Heart left ventricle (tissue), 16 donors: ENCODE data around the gene NOG. TPM values are rescaled to one million over a fixed set of nuclear protein-coding genes. Genes with fewer than 3 reads are reported as not detected.

Experiments used
- ATAC-seq, 4 donors: fragments of 200-7000 bp; cut with Tn5 transposase; one replicate each; pipeline ENCODE4 v1.9.1; 2020 to 2022; ENCODE audit warnings: moderate library complexity in 4 of 4, mild to moderate bottlenecking in 3 of 4, moderate number of reproducible peaks in 1 of 4
- DNase-seq, 5 donors: peaks; one replicate each; pipeline ENCODE4 v3.0.0-alpha.2; 2020
- H3K27ac ChIP-seq, 12 donors: fragments of 200-600 bp; sonication (generic) in 4 of 12; one replicate each; pipeline versions ENCODE4 v1.5.0 to v1.8.0; 2016 to 2022; ENCODE audit warnings: mild to moderate bottlenecking in 2 of 12
- H3K27me3 ChIP-seq, 9 donors: fragments of 200-600 bp; sonication (generic) in 2 of 9; one replicate each; pipeline versions ENCODE4 v1.5.1 to v1.8.0; 2016 to 2022; ENCODE audit warnings: mild to moderate bottlenecking in 3 of 9
- H3K36me3 ChIP-seq, 9 donors: fragments of 200-600 bp; sonication (generic) in 2 of 9; one replicate each; pipeline versions ENCODE4 v1.5.0 to v1.8.0; 2018 to 2022; ENCODE audit warnings: mild to moderate bottlenecking in 2 of 9
- H3K4me1 ChIP-seq, 12 donors: fragments of 200-600 bp; sonication (generic) in 4 of 12; one replicate each; pipeline versions ENCODE4 v1.5.0 to v1.8.0; 2016 to 2022; ENCODE audit warnings: mild to moderate bottlenecking in 3 of 12
- H3K4me3 ChIP-seq, 12 donors: fragments of 200-600 bp; sonication (generic) in 4 of 12; one replicate each; pipeline versions ENCODE4 v1.5.0 to v1.8.0; 2017 to 2022; ENCODE audit warnings: mild to moderate bottlenecking in 9 of 12, moderate library complexity in 4 of 12
- H3K9me3 ChIP-seq, 12 donors: fragments of 200-600 bp; sonication (generic) in 4 of 12; one replicate each; pipeline versions ENCODE4 v1.5.0 to v1.8.0; 2016 to 2022; ENCODE audit warnings: mild to moderate bottlenecking in 1 of 12
- POLR2A ChIP-seq, 2 donors: fragments of 450-650 bp; IDR thresholded peaks; one replicate each; pipeline ENCODE4 v1.6.1; 2017; ENCODE audit warnings: antibody characterized with exemption in 2 of 2, mild to moderate bottlenecking in 2 of 2, moderate library complexity in 2 of 2
- WGBS, 4 donors: extraction: QIAGEN DNeasy Blood & Tissue Kit in 2 of 4; methylation state at CpG; one replicate each; pipeline versions ENCODE4 v1.1.5 to v1.1.7; 2013 to 2018; 5-methylcytosine and 5-hydroxymethylcytosine counted together
- intact Hi-C, 10 donors: fragments of 100-400 bp; cut with DNase I; formaldehyde crosslinking; loops; one replicate each; pipeline versions ENCODE4 v1.11.1 to v1.14.2; 2022
- polyA plus RNA-seq, 2 donors: library from polyadenylated mRNA; stranded (reverse); fragments of 200-250 nt; gene quantifications; one replicate each; pipeline ENCODE4 v1.2.3, GENCODE V29; 2013
- total RNA-seq, 9 donors: library from RNA; depleted of rRNA in 2 of 9; stranded (reverse); fragments of >200 nt in 2 of 9; fragmentation: NEBNext Ultra II Directional in 3 of 9; extraction: Animal tissue kit (Norgen Biotek cat#: 25700) in 3 of 9; gene quantifications; one replicate each; pipeline versions ENCODE4 v1.1.0 to v1.2.4, GENCODE V29; 2016 to 2023
- TF ChIP-seq, protein P1 (sequence below), 12 donors: fragments of 200-600 bp; sonication (generic) in 4 of 12; IDR thresholded peaks; one replicate each; pipeline versions ENCODE4 v1.5.0 to v1.8.0; 2018 to 2022; ENCODE audit warnings: antibody characterized with exemption in 12 of 12, mild to moderate bottlenecking in 5 of 12
- donor health status: ischemic (EF 13 %, LVEDD 7.1; RV severe dilation, severe dysfunction).
- donor health status: healthy with polysubstance abuse.
- donor health status: DM: no; HTN: yes; CAD: no.
- donor health status: DM: no; HTN: no; CAD: no.
- donor health status: ischemic (EF 25% LVEDD 6.9; RV normal size, moderate dysfunction).
- donor health status: ischemic (EF 25% LVEDD 5.7; RV mildly dilated, moderate dysfunction).
- donor health status: healthy.
- donor health status: DM: yes; HTN: yes; CAD: no.
- donor health status: ischemic (EF 35%, LVEDD 5.7; RV mildly dilated, moderate dysfunction).
- donor health status: nonischemic (EF 11% LVEDD 7.7; RV severe dilation, severe dysfunction).
- donor health status: DM: yes; HTN: yes; CAD: no.
- donor health status: PGD.
- donor health status: ischemic (EF 29% LVEDD 5.4; RV normal size, mild dysfunction).
- donor health status: nonischemic (EF 23%, LVEDD 6.1; RV moderate dilation, normal function).

Gene NOG
- total and polyA plus RNA-seq, 11 donors: 0.03 to 0.36 (median 0.14) TPM; not detected in 4

DNA sequence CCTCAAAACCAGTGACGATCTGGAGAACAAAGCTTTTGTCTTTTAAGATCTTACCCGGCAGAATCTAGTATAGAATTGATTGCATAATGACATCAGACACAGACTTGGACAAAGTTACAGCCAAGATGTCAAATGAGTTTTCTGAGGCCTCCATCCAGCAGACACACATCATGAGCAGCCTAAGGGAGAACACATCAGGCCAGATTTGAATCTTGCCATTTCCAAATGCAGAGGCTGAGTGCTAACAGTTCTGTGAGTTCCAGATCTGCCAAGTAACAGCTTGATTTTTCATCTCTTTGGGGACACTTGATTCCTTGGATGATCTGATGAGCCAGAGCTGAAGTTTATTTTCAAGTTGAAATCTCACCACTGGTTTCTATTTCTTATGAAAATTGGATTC is 21.0 kb downstream of the NOG start:
- Histone ChIP-seq H3K4me1 (no peaks in the 10 kb centered on the region), H3K27ac (no peak overlapping the region), H3K9me3 (no peaks in the 10 kb centered on the region), H3K27me3 (peaks cover 0 to 3% (median 0%) of the 10 kb centered on the region in 9 donors), H3K4me3 (no peak overlapping the region), H3K36me3 (no peaks in the 10 kb centered on the region)
- ATAC-seq (no peak), DNase-seq (no peak)
- TF ChIP-seq, protein P1, sequence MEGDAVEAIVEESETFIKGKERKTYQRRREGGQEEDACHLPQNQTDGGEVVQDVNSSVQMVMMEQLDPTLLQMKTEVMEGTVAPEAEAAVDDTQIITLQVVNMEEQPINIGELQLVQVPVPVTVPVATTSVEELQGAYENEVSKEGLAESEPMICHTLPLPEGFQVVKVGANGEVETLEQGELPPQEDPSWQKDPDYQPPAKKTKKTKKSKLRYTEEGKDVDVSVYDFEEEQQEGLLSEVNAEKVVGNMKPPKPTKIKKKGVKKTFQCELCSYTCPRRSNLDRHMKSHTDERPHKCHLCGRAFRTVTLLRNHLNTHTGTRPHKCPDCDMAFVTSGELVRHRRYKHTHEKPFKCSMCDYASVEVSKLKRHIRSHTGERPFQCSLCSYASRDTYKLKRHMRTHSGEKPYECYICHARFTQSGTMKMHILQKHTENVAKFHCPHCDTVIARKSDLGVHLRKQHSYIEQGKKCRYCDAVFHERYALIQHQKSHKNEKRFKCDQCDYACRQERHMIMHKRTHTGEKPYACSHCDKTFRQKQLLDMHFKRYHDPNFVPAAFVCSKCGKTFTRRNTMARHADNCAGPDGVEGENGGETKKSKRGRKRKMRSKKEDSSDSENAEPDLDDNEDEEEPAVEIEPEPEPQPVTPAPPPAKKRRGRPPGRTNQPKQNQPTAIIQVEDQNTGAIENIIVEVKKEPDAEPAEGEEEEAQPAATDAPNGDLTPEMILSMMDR (IDR thresholded peaks at IDR 0.05): no peak
- TF ChIP-seq POLR2A (IDR thresholded peaks at IDR 0.05): no peak
- intact Hi-C loops: no loop called here
- 79 to 89% (median 87%) methylated on average over 2 of the region's 2 CpGs for WGBS, 4 donors

DNA sequence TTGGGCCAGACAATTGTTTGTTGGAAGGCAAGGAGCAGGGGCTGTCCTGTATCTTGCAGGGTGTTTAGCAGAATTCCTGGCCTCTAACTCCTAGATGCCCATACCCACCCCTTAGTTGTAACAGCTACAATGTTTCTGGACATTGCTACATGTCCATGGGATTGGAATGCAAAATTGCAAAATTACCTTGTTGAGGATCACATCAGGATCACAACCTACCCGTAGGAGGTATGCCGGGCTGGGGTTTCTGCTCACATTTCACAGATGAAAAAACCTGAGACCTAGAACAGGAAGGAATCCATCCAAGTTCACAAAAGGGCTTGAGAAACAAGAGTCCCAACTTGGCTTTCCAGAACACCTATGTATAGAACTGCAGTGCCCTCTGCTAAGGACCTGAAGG is 22.7 kb downstream of the NOG start:
- ATAC-seq: no peak
- WGBS, 4 donors: 93 to 96% (median 93%) methylated on average over 2 of the region's 2 CpGs
- TF ChIP-seq, protein P1 (IDR thresholded peaks at IDR 0.05): no peak
- no peak for TF ChIP-seq POLR2A (IDR thresholded peaks at IDR 0.05)
- intact Hi-C loops: no loop called here
- Histone ChIP-seq H3K9me3 (no peaks in the 10 kb centered on the region), H3K4me3 (no peak overlapping the region), H3K4me1 (no peaks in the 10 kb centered on the region), H3K27ac (no peak overlapping the region), H3K36me3 (no peaks in the 10 kb centered on the region), H3K27me3 (peaks cover 0 to 3% (median 0%) of the 10 kb centered on the region in 9 donors)
- DNase-seq: no peak

DNA sequence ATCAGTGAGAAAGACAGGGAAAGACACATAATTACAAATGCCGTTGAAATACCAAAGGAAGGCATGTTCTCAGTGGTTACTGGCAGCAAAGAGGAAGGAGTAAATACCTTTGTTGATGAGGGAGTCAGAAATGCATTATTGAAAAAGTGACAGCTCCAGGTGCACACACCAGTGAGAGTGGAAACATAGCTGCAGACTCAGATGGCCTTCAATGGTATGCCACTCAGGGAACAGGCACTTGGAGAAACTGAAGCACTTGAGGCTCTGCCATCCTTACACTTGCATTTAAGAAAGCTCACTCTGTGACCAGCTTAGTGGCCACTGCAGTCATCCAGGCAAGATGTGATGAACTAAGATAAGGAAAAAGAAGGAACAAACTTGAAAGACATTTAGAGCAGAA is 29.9 kb downstream of the NOG start:
- H3K4me1 ChIP-seq: no peaks in the 10 kb centered on the region
- H3K27ac ChIP-seq: no peak overlapping the region
- no peak for DNase-seq
- intact Hi-C loops: no loop called here
- TF ChIP-seq, protein P1 (IDR thresholded peaks at IDR 0.05): no peak
- H3K36me3 ChIP-seq: no peaks in the 10 kb centered on the region
- WGBS, 4 donors: 71 to 97% (median 79%) methylated on average over 1 of the region's 1 CpG
- ATAC-seq: no peak
- no peak overlapping the region for H3K4me3 ChIP-seq
- H3K27me3 ChIP-seq: peaks cover 0 to 5% (median 0%) of the 10 kb centered on the region in 9 donors
- no peaks in the 10 kb centered on the region for H3K9me3 ChIP-seq

DNA sequence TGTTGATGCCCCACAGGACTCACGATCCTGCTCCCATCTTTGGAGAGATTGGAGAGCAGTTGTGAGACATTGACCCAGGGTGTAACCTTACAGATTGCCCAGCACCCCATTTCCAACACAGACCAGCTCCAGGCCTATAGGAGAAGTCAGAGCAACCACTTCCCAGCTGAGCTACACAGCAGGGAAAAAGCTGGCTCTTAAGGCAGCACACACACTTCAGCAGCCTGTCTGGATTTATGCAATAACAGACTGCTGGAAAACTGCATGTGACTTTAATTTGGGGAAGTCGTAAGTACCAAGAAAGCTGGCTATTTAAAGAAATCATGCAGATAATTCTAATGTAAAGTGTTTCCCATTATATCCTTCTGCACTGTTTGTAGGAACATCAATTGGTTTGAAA is 30.8 kb downstream of the NOG start:
- Histone ChIP-seq H3K4me3 (no peak overlapping the region), H3K27me3 (peaks cover 0 to 5% (median 0%) of the 10 kb centered on the region in 9 donors), H3K36me3 (no peaks in the 10 kb centered on the region), H3K9me3 (no peaks in the 10 kb centered on the region), H3K4me1 (no peaks in the 10 kb centered on the region), H3K27ac (no peak overlapping the region)
- TF ChIP-seq, protein P1 (IDR thresholded peaks at IDR 0.05): no peak
- TF ChIP-seq POLR2A (IDR thresholded peaks at IDR 0.05): no peak
- DNase-seq (no peak), ATAC-seq (peak in 1 of 4 donors; percentile 31)
- intact Hi-C loops: no loop called here
- WGBS, 4 donors: 45 to 54% (median 52%) methylated on average over 2 of the region's 2 CpGs
